Measurements from ENCODE around the gene FGFBP1. TPM values are rescaled to one million over a fixed set of nuclear protein-coding genes. Genes with fewer than 3 reads are reported as not detected.

The FGFBP1 gene
- total RNA-seq, 1 donor from 2014 or later: not detected

DNA sequence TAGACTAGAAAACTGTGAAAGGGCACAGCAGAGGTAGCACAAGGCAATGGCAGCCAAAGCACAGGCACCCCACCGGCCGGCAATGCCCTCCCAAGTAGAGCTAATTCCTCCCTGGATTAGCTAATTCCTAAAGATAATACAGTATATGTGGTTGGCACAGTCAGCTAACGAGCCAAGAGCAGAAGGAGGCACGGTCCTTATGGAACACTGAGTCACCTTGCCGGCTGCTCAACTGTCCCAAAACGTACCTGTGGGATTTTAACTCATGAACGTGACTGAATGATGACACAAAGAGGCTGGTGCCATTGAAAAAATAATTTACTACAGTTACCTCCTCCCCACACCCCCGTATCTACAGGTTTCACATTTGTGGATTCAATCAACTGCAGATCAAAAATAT is 9.1 kb upstream of the FGFBP1 start:
- H3K9me3 ChIP-seq (ENCODE audit: control insufficient read depth in 3 of 3, low read length in 3 of 3): no peaks in the 10 kb centered on the region
- H3K27me3 ChIP-seq (ENCODE audit: control insufficient read depth in 3 of 3, insufficient read depth in 3 of 3, low read length in 3 of 3): no peaks in the 10 kb centered on the region
- no peak overlapping the region for H3K9ac ChIP-seq (ENCODE audit: low read depth in 1 of 3, low read length in 3 of 3)
- H3K4me3 ChIP-seq (ENCODE audit: low read length in 3 of 3): no peak overlapping the region
- H3K27ac ChIP-seq (ENCODE audit: low read depth, low read length): no peak overlapping the region
- no peaks in the 10 kb centered on the region for H3K4me1 ChIP-seq (ENCODE audit: control insufficient read depth in 3 of 3, insufficient read depth in 3 of 3, low read length in 3 of 3)
- H3K36me3 ChIP-seq (ENCODE audit: control insufficient read depth in 3 of 3, insufficient read depth in 3 of 3, low read length in 3 of 3): no peaks in the 10 kb centered on the region

DNA sequence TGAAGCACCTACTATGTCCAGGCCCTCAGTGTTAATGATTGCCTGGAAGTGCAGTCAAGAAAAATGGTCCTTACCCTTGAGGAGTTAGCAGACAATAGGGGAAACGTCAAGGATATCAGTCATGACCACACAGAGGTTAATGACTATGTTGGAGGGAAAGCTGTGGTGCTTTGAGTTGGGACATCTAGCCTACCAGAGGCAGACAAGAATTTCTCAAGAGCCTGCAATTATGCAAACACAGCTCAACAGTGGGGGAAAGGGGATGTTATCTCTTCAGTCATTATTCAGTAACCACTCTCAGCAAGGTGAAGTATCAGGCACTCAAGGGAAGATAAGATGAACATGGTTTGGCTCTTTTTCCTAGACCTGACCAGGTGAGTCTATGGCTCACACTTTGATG is 7.0 kb upstream of the FGFBP1 start:
- H3K9ac ChIP-seq (ENCODE audit: low read depth in 1 of 3, low read length in 3 of 3): no peak overlapping the region
- no peaks in the 10 kb centered on the region for H3K9me3 ChIP-seq (ENCODE audit: control insufficient read depth in 3 of 3, low read length in 3 of 3)
- no peaks in the 10 kb centered on the region for H3K27me3 ChIP-seq (ENCODE audit: control insufficient read depth in 3 of 3, insufficient read depth in 3 of 3, low read length in 3 of 3)
- no peaks in the 10 kb centered on the region for H3K4me1 ChIP-seq (ENCODE audit: control insufficient read depth in 3 of 3, insufficient read depth in 3 of 3, low read length in 3 of 3)
- H3K4me3 ChIP-seq (ENCODE audit: low read length in 3 of 3): no peak overlapping the region
- H3K36me3 ChIP-seq (ENCODE audit: control insufficient read depth in 3 of 3, insufficient read depth in 3 of 3, low read length in 3 of 3): no peaks in the 10 kb centered on the region
- no peak overlapping the region for H3K27ac ChIP-seq (ENCODE audit: low read depth, low read length)

DNA sequence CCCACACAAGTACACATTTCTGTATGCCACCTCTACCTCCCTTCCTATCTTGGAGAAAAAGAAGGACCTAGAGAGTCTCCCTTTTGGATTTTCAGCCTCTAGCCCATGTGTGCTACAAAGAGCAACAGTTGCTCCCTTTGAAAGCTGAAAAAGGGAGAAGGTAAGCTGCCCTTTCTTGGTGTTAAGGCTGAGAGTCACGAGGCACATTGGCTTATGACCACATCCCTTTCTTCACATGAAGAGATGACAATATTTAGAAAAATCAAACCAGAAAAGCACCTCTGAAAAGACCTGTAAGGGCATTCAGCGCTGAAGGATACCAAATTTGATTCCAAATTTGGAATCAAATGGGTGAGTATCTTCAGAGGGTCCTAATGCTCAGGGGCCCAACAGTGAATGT is 6.4 kb upstream of the FGFBP1 start:
- Histone ChIP-seq H3K36me3 (ENCODE audit: control insufficient read depth in 3 of 3, insufficient read depth in 3 of 3, low read length in 3 of 3) (no peaks in the 10 kb centered on the region), H3K4me1 (ENCODE audit: control insufficient read depth in 3 of 3, insufficient read depth in 3 of 3, low read length in 3 of 3) (no peaks in the 10 kb centered on the region), H3K9ac (ENCODE audit: low read depth in 1 of 3, low read length in 3 of 3) (no peak overlapping the region), H3K9me3 (ENCODE audit: control insufficient read depth in 3 of 3, low read length in 3 of 3) (no peaks in the 10 kb centered on the region), H3K27ac (ENCODE audit: low read depth, low read length) (no peak overlapping the region), H3K4me3 (ENCODE audit: low read length in 3 of 3) (no peak overlapping the region), H3K27me3 (ENCODE audit: control insufficient read depth in 3 of 3, insufficient read depth in 3 of 3, low read length in 3 of 3) (no peaks in the 10 kb centered on the region)

DNA sequence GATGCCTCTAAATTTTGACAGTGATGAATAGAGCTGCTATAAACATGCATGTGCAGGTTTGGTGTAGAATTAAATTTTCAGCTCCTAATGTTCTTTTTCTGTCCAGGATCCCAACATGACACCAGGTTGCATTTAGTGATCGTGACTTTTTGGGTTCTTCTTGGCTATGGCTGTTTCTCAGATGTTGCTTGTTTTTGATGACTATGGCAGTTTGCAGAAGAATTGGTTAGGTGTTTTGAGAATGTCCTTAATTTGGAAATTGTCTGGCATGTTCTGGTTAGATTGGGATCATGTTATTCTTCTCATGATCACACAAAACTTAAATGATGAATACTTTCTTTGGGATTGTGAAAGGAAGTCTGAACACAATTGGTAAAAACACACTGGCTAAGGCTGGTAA is 3.7 kb upstream of the FGFBP1 start:
- Histone ChIP-seq H3K4me1 (ENCODE audit: control insufficient read depth in 3 of 3, insufficient read depth in 3 of 3, low read length in 3 of 3) (no peaks in the 10 kb centered on the region), H3K4me3 (ENCODE audit: low read length in 3 of 3) (no peak overlapping the region), H3K9ac (ENCODE audit: low read depth in 1 of 3, low read length in 3 of 3) (no peak overlapping the region), H3K27ac (ENCODE audit: low read depth, low read length) (no peak overlapping the region), H3K9me3 (ENCODE audit: control insufficient read depth in 3 of 3, low read length in 3 of 3) (no peaks in the 10 kb centered on the region), H3K27me3 (ENCODE audit: control insufficient read depth in 3 of 3, insufficient read depth in 3 of 3, low read length in 3 of 3) (peaks cover 0 to 8% (median 3%) of the 10 kb centered on the region in 3 donors), H3K36me3 (ENCODE audit: control insufficient read depth in 3 of 3, insufficient read depth in 3 of 3, low read length in 3 of 3) (no peaks in the 10 kb centered on the region)

DNA sequence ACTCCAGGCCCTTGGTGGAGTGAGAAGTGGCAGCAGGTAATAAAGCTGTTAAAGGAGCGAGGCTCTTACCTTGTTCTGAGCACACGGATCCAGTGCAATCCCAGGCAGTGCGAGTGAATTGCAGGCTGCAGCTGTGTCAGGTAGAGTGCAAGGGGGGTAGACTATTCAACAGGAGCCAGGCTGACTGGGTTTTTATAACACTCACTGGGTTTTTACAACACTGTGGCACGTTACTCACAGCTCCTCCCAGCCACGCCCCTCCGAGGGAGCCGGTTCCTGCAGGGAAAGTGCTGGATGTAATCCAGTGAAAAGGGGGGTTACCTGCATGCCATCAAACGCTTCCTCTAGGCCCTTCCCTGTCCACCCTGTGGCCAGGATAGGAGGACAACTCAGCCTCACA is 358 bp downstream of the FGFBP1 start:
- Histone ChIP-seq H3K9me3 (ENCODE audit: control insufficient read depth in 3 of 3, low read length in 3 of 3) (no peaks in the 10 kb centered on the region), H3K4me3 (ENCODE audit: low read length in 3 of 3) (no peak overlapping the region), H3K36me3 (ENCODE audit: control insufficient read depth in 3 of 3, insufficient read depth in 3 of 3, low read length in 3 of 3) (no peaks in the 10 kb centered on the region), H3K9ac (ENCODE audit: low read depth in 1 of 3, low read length in 3 of 3) (no peak overlapping the region), H3K4me1 (ENCODE audit: control insufficient read depth in 3 of 3, insufficient read depth in 3 of 3, low read length in 3 of 3) (no peaks in the 10 kb centered on the region), H3K27me3 (ENCODE audit: control insufficient read depth in 3 of 3, insufficient read depth in 3 of 3, low read length in 3 of 3) (peaks cover 3 to 13% (median 8%) of the 10 kb centered on the region in 3 donors), H3K27ac (ENCODE audit: low read depth, low read length) (no peak overlapping the region)

DNA sequence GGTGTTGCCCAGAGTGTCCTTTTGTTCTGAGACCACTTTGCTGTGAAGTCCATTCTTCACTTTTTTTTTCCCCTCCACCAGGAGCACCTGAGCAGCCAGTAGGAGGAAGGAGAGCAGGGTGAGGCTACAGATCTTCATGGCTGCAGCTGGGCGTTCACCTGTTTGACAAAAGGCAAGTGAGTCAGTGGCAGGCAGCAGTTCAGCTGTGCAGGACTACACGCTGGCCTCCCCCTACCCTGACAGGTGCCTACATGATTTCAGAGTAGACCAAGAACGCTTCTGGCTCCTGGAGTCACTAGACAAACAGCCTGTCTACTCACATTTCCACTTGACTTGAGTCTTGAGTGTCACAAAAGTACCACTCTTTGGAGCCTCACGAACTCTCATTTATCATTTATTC is 2.0 kb downstream of the FGFBP1 start:
- H3K27ac ChIP-seq (ENCODE audit: low read depth, low read length): no peak overlapping the region
- no peak overlapping the region for H3K4me3 ChIP-seq (ENCODE audit: low read length in 3 of 3)
- H3K4me1 ChIP-seq (ENCODE audit: control insufficient read depth in 3 of 3, insufficient read depth in 3 of 3, low read length in 3 of 3): no peaks in the 10 kb centered on the region
- H3K9ac ChIP-seq (ENCODE audit: low read depth in 1 of 3, low read length in 3 of 3): no peak overlapping the region
- no peaks in the 10 kb centered on the region for H3K36me3 ChIP-seq (ENCODE audit: control insufficient read depth in 3 of 3, insufficient read depth in 3 of 3, low read length in 3 of 3)
- H3K27me3 ChIP-seq (ENCODE audit: control insufficient read depth in 3 of 3, insufficient read depth in 3 of 3, low read length in 3 of 3): peaks cover 3 to 13% (median 8%) of the 10 kb centered on the region in 3 donors
- H3K9me3 ChIP-seq (ENCODE audit: control insufficient read depth in 3 of 3, low read length in 3 of 3): no peaks in the 10 kb centered on the region

DNA sequence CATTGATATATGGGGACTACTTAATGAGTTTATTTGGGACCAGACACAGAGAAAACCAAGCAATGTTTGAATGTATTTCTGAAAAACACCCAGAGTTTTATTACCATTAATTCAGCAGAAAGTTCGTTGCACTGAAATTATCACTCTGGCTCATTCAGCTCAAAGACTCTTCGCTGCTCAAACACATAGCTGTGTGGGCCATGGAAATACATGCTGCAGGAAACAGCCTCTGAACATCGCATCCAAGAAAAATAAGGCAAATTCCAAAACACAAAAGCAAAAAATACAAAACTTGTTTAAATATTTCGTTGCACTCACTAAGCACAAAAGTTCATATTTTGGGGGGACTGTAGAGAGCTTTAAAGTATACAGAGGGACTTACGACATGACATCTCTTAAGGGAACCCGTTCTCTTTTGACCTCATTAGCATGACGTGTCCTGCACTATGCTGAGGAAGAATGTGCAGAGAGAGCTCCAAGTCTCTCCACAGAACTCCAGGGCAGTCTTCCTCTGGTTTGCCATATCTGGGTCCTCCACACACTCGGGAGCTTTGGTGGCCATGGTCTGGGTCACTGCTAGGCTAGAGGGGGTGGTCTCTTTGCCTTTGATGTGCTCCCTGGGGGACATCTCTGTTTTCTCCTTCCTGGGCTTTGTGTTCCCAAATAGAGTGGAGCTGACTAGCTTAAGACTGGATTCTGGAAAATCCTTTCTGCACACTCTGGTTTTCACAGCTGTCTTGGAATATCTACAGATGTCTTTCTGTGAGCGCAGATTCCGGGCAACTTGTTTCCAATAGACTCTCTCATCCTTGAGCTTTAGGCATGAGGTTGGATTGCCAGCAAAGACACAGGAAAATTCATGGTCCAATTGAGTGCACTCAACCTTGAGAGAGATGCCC is 2.8 kb downstream of the FGFBP1 start:
- Histone ChIP-seq H3K9me3 (ENCODE audit: control insufficient read depth in 3 of 3, low read length in 3 of 3) (no peaks in the 10 kb centered on the region), H3K27me3 (ENCODE audit: control insufficient read depth in 3 of 3, insufficient read depth in 3 of 3, low read length in 3 of 3) (peaks cover 3 to 13% (median 8%) of the 10 kb centered on the region in 3 donors), H3K4me1 (ENCODE audit: control insufficient read depth in 3 of 3, insufficient read depth in 3 of 3, low read length in 3 of 3) (no peaks in the 10 kb centered on the region), H3K4me3 (ENCODE audit: low read length in 3 of 3) (no peak overlapping the region), H3K9ac (ENCODE audit: low read depth in 1 of 3, low read length in 3 of 3) (no peak overlapping the region), H3K36me3 (ENCODE audit: control insufficient read depth in 3 of 3, insufficient read depth in 3 of 3, low read length in 3 of 3) (no peaks in the 10 kb centered on the region), H3K27ac (ENCODE audit: low read depth, low read length) (no peak overlapping the region)

DNA sequence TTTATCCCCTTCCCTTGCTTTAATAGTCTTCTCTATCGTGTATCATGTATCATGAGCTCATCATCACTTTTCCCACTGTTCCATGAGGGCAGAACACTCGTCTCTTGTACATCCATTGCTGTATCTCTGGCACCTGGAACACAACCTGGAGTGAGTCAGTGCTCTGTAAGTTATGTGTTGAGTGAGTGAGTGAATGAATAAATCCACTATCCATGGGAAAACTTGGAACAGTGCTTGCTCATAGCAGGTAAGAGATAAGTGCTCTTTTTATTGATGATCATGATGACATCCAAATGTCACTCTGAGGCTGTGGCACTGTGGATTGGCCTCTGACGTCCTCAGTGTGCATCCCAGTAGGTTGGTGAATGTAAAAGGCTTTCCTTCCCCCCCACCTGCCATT is 4.3 kb downstream of the FGFBP1 start:
- Histone ChIP-seq H3K9ac (ENCODE audit: low read depth in 1 of 3, low read length in 3 of 3) (no peak overlapping the region), H3K27me3 (ENCODE audit: control insufficient read depth in 3 of 3, insufficient read depth in 3 of 3, low read length in 3 of 3) (peaks cover 3 to 20% (median 14%) of the 10 kb centered on the region in 3 donors), H3K27ac (ENCODE audit: low read depth, low read length) (no peak overlapping the region), H3K9me3 (ENCODE audit: control insufficient read depth in 3 of 3, low read length in 3 of 3) (no peaks in the 10 kb centered on the region), H3K36me3 (ENCODE audit: control insufficient read depth in 3 of 3, insufficient read depth in 3 of 3, low read length in 3 of 3) (no peaks in the 10 kb centered on the region), H3K4me3 (ENCODE audit: low read length in 3 of 3) (no peak overlapping the region), H3K4me1 (ENCODE audit: control insufficient read depth in 3 of 3, insufficient read depth in 3 of 3, low read length in 3 of 3) (no peaks in the 10 kb centered on the region)

DNA sequence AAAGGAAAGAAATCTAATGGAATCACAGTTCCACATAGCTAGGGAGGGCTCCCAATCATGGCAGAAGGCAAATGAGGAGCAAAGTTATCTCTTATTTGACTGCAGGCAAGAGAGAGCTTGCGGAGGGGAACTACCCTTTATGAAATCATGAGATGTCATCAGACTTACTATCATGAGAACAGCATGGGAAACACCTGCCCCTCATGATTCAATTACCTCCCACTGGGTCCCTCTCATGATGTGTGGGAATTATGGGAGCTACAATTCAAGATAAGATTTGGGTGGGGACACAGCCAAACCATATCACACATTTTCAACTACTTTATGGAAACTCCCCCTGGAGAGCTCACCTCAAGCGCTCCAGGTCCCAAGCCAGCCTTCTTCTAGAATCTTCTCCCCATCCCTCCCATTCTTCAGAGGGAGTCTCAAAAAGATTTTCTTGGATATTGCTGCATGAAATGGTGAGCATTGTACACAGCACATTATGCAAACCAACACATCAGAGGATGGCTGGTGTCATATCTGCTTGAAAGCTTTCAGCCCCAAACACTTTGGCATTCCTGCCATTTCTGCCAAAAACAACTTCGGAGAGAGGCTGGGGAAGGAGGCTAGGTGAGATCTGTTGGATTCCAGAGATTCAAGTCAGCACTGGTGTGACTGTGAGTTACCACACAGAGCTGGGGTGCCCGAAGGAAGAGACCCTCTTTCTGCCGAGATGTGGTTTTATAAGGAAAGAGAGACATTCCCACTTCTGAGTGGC is 6.9 kb downstream of the FGFBP1 start:
- peaks cover 1 to 12% (median 11%) of the 10 kb centered on the region in 3 donors for H3K27me3 ChIP-seq (ENCODE audit: control insufficient read depth in 3 of 3, insufficient read depth in 3 of 3, low read length in 3 of 3)

DNA sequence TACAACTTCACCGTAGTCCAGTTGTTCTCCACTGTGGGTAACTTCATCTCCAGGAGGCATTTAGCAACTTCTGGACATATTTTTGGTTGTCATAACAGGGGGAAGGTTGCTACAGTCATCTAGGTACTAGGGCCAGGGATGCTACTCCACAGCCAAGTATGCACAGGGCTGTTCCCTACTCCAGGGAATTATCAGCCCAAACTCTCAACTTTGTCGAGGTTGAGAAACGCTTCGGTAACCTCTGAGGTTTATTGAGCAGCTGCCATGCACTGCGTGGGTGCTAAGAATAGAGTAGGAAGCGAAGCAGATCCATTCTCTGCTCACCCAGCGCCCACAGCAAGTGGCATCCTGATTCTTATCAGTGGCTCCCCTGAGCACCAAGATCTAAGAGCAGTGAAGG is 8.2 kb downstream of the FGFBP1 start:
- Histone ChIP-seq H3K4me1 (ENCODE audit: control insufficient read depth in 3 of 3, insufficient read depth in 3 of 3, low read length in 3 of 3) (no peaks in the 10 kb centered on the region), H3K4me3 (ENCODE audit: low read length in 3 of 3) (no peak overlapping the region), H3K36me3 (ENCODE audit: control insufficient read depth in 3 of 3, insufficient read depth in 3 of 3, low read length in 3 of 3) (no peaks in the 10 kb centered on the region), H3K27me3 (ENCODE audit: control insufficient read depth in 3 of 3, insufficient read depth in 3 of 3, low read length in 3 of 3) (peaks cover 0 to 9% (median 6%) of the 10 kb centered on the region in 3 donors), H3K9ac (ENCODE audit: low read depth in 1 of 3, low read length in 3 of 3) (no peak overlapping the region), H3K9me3 (ENCODE audit: control insufficient read depth in 3 of 3, low read length in 3 of 3) (no peaks in the 10 kb centered on the region), H3K27ac (ENCODE audit: low read depth, low read length) (no peak overlapping the region)

More for the DNA sequence above, 6.9 kb downstream of the FGFBP1 start:
- Histone ChIP-seq H3K4me3 (ENCODE audit: low read length in 3 of 3) (no peak overlapping the region), H3K9ac (ENCODE audit: low read depth in 1 of 3, low read length in 3 of 3) (no peak overlapping the region), H3K27ac (ENCODE audit: low read depth, low read length) (no peak overlapping the region), H3K4me1 (ENCODE audit: control insufficient read depth in 3 of 3, insufficient read depth in 3 of 3, low read length in 3 of 3) (no peaks in the 10 kb centered on the region), H3K9me3 (ENCODE audit: control insufficient read depth in 3 of 3, low read length in 3 of 3) (no peaks in the 10 kb centered on the region), H3K36me3 (ENCODE audit: control insufficient read depth in 3 of 3, insufficient read depth in 3 of 3, low read length in 3 of 3) (no peaks in the 10 kb centered on the region)
